Activated gamma-delta T cell treated with anti-CD3 and anti-CD28 coated beads, Interleukin-2, amount 50 U/mL, for 16 hours (primary cell): ENCODE data around the gene OOSP3.
"Not testable (repeated sequence)": the region's sequence is repeated elsewhere in the genome, so short reads cannot be mapped to it uniquely, and the experiment has no call there.

Experiments used
- DNase-seq: peaks from one replicate; pipeline ENCODE4 v3.0.0-alpha.2; 2020; ENCODE audit warnings: low read depth

OOSP3 gene, protein sequence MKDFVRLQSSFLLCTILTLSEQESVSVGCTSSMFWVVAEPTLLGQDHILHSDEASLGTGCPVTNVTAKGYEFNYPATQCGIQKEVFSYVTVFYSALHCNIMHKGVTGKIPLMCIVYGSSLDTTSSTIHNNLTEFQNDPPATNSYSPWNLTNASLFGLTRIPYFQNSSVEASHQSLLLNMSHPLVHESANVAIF

GRCh38 chr11:59878575-59878974 lies at the start of gene OOSP3:
TSS of gene OOSP3 (plus strand) at chr11:59878782. CDS start at chr11:59878809, 27 bp downstream.
- no peak for DNase-seq

GRCh38 chr11:59829358-59829757 lies 49.2 kb upstream of the OOSP3 start:
- DNase-seq: no peak

- no peak for DNase-seq
Observed at GRCh38 chr11:59833602-59834001, 45.0 kb upstream of the OOSP3 start.

DNA sequence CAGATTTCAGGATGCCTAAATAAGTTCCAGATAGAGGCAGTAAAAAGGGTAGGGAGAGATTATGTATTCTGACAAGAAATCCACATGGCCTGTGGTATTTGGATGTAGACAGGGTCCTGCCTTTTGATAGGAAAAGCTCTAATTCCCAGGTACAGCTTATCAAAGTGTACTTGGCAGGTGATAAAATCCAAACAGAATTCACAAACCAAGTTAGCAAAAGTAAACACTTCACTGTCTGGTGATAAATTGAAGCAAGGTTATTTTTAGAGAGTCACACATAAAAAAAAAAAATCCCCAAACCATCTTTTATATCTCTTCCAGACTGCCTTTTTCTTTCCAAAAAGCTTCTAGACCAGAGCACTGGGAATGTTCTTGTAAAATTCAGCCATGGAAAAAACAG lies 39.0 kb upstream of the OOSP3 start:
- no peak for DNase-seq

GRCh38 chr11:59841514-59841913 lies 37.1 kb upstream of the OOSP3 start:
- no peak for DNase-seq

DNA sequence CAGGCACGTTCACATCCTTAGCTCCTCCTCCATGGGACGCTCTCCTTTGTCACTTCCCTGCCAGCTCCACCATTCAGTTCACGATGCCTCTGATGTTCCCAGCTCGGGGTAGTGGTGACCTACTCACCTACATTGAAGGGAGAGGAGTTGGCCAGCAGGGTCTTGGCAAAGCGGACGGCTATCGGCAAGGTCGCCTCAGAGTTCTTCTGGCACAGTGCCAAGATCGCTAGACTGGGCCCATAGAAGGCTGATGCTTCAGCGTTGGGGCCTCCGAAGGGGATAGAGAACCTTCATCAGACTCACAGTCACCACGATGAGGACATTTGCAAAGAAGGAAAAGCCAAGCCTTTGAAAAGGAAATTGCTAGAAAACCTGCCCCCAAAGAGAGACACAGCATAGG lies 36.3 kb upstream of the OOSP3 start:
- DNase-seq: no peak

GRCh38 chr11:59845399-59845798 lies 33.2 kb upstream of the OOSP3 start, which contains the start of gene CBLIF:
TSS of gene CBLIF (minus strand) at chr11:59845499. CDS start at chr11:59845453, 46 bp downstream.
- DNase-seq: no peak

GRCh38 chr11:59846556-59846955 lies 32.0 kb upstream of the OOSP3 start:
- DNase-seq: no peak

- no peak for DNase-seq
Observed at GRCh38 chr11:59847626-59848025, 31.0 kb upstream of the OOSP3 start.

GRCh38 chr11:59848439-59848838 lies 30.1 kb upstream of the OOSP3 start:
- DNase-seq: not testable (repeated sequence)

DNA sequence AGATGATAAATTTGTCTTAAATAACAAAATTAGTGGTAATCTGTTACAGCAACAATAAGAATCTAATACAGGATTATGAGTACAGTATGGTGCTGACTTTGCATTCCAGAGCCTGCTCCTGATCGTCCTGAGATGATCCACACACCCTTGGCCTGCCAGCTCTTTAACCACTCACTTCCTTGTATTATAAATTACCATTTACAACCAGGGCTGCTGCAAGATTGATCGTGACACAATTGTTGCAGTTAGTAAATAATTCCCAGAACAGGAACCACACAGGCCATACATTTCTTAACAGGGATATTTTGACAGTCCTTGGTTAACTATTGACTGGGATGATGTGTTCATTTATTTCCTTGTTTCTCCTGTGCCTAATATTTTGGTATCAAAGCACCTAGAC lies 29.5 kb upstream of the OOSP3 start:
- no peak for DNase-seq

DNA sequence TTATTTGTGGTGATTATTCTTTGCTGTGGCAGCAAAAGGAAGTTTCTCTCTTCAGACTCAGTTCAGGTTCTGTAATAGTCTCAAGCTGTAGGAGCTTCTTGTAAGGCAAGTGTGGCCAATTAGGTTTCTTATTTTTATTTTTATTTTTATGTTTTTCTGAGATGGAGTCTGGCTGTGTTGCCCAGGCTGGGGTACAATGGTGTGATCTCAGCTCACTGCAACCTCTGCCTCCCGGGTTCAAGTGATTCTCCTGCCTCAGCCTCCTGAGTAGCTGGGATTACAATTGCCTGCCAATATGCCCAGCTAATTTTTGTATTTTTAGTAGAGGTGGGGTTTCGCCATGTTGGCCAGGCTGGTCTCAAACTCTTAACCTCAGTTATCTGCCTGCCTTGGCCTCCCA lies 29.0 kb upstream of the OOSP3 start:
- DNase-seq: not testable (repeated sequence)

DNA sequence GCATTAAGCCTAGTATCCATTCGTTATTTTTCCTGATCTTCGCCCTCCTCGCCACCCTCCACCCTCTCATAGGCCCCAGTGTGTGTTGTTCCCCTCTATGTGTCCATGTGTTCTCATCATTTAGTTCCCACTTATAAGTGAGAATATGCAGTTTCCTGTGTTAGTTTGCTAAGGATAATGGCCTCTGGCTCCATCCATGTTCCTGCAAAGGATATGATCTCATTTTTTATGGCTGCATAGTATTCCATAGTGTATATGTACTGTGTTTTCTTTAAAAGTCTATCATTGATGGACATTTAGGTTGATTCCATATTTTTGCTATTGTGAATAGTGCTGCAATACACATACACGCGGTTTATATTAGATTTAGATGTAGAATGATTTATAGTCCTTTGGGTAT lies 27.2 kb upstream of the OOSP3 start:
- not testable (repeated sequence) for DNase-seq

GRCh38 chr11:59854871-59855270 lies 23.7 kb upstream of the OOSP3 start:
- DNase-seq: no peak

DNA sequence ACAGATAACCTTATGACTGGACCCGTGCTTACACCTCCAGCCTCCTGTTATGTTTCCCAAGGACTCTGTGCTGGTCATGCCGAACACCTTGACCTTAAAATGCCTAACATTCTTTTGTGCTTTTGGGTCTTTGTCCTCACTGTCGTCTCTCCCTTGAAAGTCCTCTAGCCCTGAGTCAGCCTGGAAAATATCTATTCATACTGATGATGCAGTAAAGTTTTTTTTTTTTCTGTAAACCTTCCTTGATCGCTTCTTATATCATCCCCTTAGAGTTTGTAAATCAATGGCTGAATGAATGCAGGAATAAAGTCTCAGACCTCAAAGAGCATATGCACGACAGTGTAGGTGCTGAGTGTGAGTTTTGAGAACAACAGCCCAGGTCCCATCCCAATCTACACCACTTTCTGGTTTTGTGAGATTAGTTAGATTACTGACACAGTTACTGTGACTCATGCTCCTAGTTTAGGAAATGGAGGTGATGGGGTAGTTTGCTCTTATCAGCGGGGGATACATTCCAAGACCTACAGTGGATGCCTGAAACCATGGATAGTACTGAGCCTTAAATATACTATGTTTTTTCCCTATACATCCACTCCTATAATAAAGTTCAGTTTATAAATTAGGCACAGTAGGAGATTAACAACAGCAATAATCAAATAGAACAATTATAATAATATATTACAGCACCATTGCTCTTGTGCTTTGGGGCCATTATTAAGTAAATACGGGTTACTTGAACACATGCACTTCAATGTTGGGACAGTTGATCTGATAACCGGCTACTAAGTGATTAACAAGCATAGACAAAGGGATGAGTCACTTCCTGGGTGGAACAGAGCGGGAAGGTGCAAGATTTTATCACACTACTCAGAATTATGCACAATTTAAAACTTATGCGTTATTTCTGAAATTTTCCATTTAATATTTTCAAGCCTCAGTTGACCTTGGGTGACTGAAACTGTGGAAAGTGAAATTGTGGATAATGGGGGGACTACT lies 20.8 kb upstream of the OOSP3 start:
- peak; percentile 2 for DNase-seq

DNA sequence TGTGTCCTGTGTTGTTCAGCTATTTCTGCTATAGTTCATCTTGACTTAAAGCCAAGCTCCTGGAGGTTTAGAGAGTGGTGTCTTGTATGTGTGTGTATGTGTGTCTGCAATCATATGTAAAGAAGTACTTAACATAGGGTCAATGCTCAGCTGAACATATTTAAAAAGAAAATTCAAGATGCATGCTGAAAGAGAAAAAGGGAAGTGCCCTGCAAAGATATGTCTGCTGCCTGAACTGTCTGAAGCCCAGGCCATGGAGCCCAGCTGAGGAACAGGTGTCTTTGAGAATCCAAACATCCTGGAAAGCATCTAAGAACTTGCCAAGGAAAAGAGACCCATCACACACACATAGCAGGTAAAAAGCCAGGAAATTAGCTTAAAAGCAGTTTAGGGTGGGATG lies 18.9 kb upstream of the OOSP3 start:
- DNase-seq: no peak

DNA sequence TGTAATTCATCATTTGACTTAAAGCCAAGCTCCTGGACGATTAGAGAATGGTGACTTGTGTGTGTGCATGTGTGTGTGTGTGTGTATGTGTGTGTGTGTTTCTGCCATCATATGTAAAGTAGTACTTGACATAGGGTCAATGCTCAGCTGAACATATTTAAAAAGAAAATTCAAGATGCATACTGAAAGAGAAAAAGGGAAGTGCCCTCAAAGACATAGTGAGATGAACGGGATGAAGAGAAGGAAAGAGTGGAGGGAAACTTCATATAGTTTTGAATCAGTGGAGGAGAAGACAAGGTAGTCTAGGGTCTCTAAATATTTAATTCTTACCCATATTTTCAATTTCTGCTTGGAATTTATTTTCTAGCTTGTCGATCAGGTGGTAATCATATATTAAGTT lies 16.3 kb upstream of the OOSP3 start:
- DNase-seq: no peak

DNA sequence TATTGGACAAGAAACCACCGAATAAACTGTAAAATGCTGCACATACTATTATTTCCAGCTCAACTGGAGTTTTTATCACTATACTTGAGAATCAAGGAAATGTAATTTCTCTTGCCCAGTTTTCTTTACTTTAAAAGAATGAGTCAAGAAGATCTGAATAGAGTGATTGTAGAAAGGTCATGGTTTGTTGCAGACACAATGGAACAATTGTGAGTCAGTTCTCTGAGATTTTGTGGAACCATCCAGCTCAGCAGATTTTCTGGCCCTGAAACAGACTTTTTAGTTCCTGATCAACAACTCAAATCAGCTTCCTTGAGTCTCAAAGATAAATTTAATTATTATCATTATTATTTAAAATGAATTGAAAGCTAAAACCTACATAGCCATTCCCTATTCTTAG lies 13.6 kb upstream of the OOSP3 start:
- no peak for DNase-seq

DNA sequence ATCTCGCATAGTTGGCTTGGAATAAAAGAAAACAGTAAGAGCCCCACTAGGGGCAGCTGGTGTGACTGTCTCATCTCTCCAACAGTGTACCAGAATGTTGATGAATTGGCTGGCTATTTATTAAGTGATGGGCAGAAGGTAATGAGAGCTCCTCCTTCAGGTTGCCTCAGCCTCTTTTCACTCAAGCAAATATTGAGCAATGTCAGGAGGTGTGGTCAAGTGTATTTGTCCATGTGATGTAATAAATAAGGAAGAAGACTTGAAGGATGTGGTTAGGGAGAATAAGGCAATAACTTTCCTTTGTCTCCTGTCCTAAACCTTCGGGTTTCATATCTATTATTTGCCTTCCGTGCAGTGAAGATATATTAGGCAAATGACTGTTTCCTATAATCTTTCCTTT lies 12.2 kb upstream of the OOSP3 start, which contains the start of gene TCN1:
Gene TCN1, minus strand, starts transcription at position 91 of the 400 bp plus-strand sequence. Its CDS starts 17 bp downstream, at position 74.
- DNase-seq: no peak

- no peak for DNase-seq
Observed at GRCh38 chr11:59866836-59867235, 11.7 kb upstream of the OOSP3 start.

- DNase-seq: no peak
Observed at GRCh38 chr11:59867946-59868345, 10.6 kb upstream of the OOSP3 start.

DNA sequence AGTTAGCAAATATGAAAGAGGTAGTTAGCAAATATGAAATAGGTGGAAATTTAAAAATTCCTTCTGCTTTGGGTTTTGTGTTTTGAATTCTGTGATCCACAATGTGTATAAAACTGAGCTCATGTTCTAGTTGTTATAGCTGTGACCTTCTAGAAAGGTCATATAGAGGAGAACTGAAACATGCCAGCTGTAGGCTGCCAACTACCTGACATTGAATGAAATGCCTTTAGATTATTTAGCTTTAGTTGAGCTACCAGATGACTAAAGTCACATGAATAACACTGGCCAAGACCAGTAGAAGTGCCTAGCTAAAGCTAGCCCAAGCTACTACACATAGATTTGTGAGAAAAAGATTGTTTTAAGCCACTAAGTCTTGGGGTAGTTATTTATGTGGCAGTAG lies 6.5 kb upstream of the OOSP3 start:
- no peak for DNase-seq

DNA sequence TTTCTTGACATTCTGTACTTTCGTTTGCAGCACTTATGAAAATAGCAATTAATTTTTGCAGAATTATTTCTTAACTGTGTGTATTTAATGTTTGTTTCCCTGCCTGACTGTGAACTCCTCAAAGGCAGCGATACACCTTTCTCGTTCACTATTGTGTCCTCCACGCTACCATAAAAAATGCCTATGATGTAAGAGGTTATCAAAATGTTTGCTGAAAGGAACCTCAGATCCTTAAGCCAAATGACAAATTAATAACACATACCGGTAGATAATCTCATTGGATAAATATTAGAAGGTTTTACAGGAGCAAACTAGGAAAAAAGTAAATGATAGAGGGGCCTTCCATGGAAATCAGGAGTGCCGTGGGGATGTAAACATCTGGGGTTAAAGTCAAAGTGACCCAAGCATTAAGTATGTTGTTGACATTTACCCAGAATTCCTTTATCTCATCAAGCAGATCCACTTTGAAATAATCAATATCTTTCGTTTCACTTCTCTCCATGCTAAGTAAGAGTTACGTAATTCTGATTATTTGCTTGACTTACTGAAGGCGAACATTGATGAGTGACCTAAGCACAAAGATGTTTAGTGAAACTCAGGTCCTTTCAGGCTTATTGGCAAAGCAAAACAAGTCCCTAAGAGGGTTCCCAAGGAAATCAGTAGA lies 2.6 kb upstream of the OOSP3 start:
- no peak for DNase-seq
